A549 (cell line): ENCODE data around the gene SKA3. TPM values are rescaled to one million over a fixed set of nuclear protein-coding genes. Genes with fewer than 3 reads are reported as not detected.
A peak's percentile ranks its signal among the peaks of the same experiment; 100 is the strongest.

ENCODE experiments used
- ATAC-seq, 2 experiments: fragments of 200-7000 bp in 1 of 2; fragments of >200 bp in 1 of 2; cut with Nextera tagmentation in 1 of 2; cut with Tn5 transposase in 1 of 2; 3 replicates each; pipeline versions ENCODE4 v1.8.0 to v1.9.1; 2018 to 2020; ENCODE audit warnings: mild to moderate bottlenecking in 1 of 2, moderate library complexity in 1 of 2
- CTCF ChIA-PET: fragments of 300-600 bp; sonication (Branson Sonifier 250); formaldehyde crosslinking; extraction: SDS; loops from one replicate; lab custom pipeline; 2021; ENCODE audit warnings: antibody characterized with exemption, inconsistent platforms; lab: Yijun Ruan, JAX
- POLR2A ChIA-PET: fragments of 350-600 bp; formaldehyde crosslinking; extraction: SDS; loops from one replicate; lab custom pipeline; 2021; ENCODE audit warnings: antibody characterized with exemption, inconsistent platforms; lab: Yijun Ruan, JAX
- DNase-seq, 2 experiments: peaks; one replicate each; pipeline versions ENCODE4 v3.0.0 to v3.0.0-alpha.2; 2011 to 2016; ENCODE audit warnings: low read depth in 1 of 2, low spot score in 1 of 2
- FAIRE-seq: peaks from 2 replicates; lab custom pipeline; 2011; peaks lifted over from hg19 to GRCh38; lab: Jason Lieb, UNC
- H3K27ac ChIP-seq, 2 experiments: fragments of >200 bp; sonication (Bioruptor Twin); formaldehyde crosslinking; 3 replicates each; pipeline ENCODE4 v1.5.1; 2016 to 2017
- H3K4me1 ChIP-seq: fragments of >200 bp; sonication (Bioruptor Twin); formaldehyde crosslinking; 3 replicates; pipeline ENCODE4 v1.6.1; 2016
- H3K4me2 ChIP-seq: fragments of >200 bp; sonication (Bioruptor Twin); formaldehyde crosslinking; 3 replicates; pipeline ENCODE4 v1.6.1; 2016
- H3K4me3 ChIP-seq: fragments of >200 bp; sonication (Bioruptor Twin); formaldehyde crosslinking; 3 replicates; pipeline ENCODE4 v1.5.1; 2016
- H3K9me3 ChIP-seq: fragments of >200 bp; sonication (Bioruptor Twin); formaldehyde crosslinking; 3 replicates; pipeline ENCODE4 v1.6.1; 2016
- BCL3 ChIP-seq: fragments of >200 bp; sonication (Bioruptor Twin); formaldehyde crosslinking; IDR thresholded peaks from 3 replicates; pipeline ENCODE4 v1.6.1; 2016
- CBX2 ChIP-seq: fragments of 200-600 bp; sonication (generic); IDR thresholded peaks from 2 replicates; pipeline ENCODE4 v1.6.1; 2016; ENCODE audit warnings: low read depth, mild to moderate bottlenecking, borderline replicate concordance
- CHD2 ChIP-seq: fragments of 150-350 bp; IDR thresholded peaks from 2 replicates; pipeline ENCODE4 v1.6.1; 2014; ENCODE audit warnings: low read length; ENCODE audit not compliant: partially characterized antibody
- CHD4 ChIP-seq: fragments of 200-600 bp; sonication (generic); IDR thresholded peaks from 2 replicates; pipeline ENCODE4 v1.6.1; 2016; ENCODE audit warnings: antibody characterized with exemption, mild to moderate bottlenecking, borderline replicate concordance
- EP300 ChIP-seq, 2 experiments: fragments of >200 bp; sonication (Bioruptor Twin); formaldehyde crosslinking; IDR thresholded peaks; 2 replicates in 1 of 2; 3 replicates in 1 of 2; pipeline ENCODE4 v1.6.1; 2016 to 2017
- FOSB ChIP-seq: fragments of 250-450 bp; sonication (Bioruptor Pico); IDR thresholded peaks from 2 replicates; pipeline ENCODE4 v1.5.0; 2020; ENCODE audit warnings: mild to moderate bottlenecking, moderate library complexity
- FOXS1 ChIP-seq: fragments of 250-450 bp; sonication (Bioruptor Pico); IDR thresholded peaks from 2 replicates; pipeline ENCODE4 v1.5.0; 2020; ENCODE audit warnings: mild to moderate bottlenecking, moderate library complexity
- HEYL ChIP-seq: fragments of 250-450 bp; sonication (Bioruptor Pico); IDR thresholded peaks from 2 replicates; pipeline ENCODE4 v1.8.0; 2021; ENCODE audit warnings: mild to moderate bottlenecking, moderate library complexity
- KDM1A ChIP-seq: fragments of 200-600 bp; sonication (generic); IDR thresholded peaks from 2 replicates; pipeline ENCODE4 v1.6.1; 2016; ENCODE audit warnings: low read depth, mild to moderate bottlenecking
- MAX ChIP-seq: IDR thresholded peaks from 2 replicates; pipeline ENCODE4 v1.6.1; 2012
- NR3C1 ChIP-seq: fragments of >200 bp; sonication (Bioruptor Twin); formaldehyde crosslinking; IDR thresholded peaks from 3 replicates; pipeline ENCODE4 v1.6.1; 2017
- PBX3 ChIP-seq: IDR thresholded peaks from 2 replicates; pipeline ENCODE4 v1.6.1; 2012
- POLR2AphosphoS2 ChIP-seq: conservative IDR thresholded peaks from 2 replicates; pipeline ENCODE4 v1.6.1; 2012; ENCODE audit warnings: low read length, improper control_type of control experiment, inconsistent platforms
- SMC3 ChIP-seq: fragments of >200 bp; sonication (Bioruptor Twin); formaldehyde crosslinking; IDR thresholded peaks from 3 replicates; pipeline ENCODE4 v1.6.1; 2018; ENCODE audit warnings: inconsistent platforms
- SREBF2 ChIP-seq: fragments of 450-650 bp; IDR thresholded peaks from 2 replicates; pipeline ENCODE4 v1.6.1; 2014; ENCODE audit warnings: mild to moderate bottlenecking, moderate library complexity
- TFCP2L1 ChIP-seq: fragments of 250-450 bp; sonication (Bioruptor Pico); IDR thresholded peaks from 2 replicates; pipeline ENCODE4 v1.5.0; 2021; ENCODE audit warnings: mild to moderate bottlenecking
- TP53 ChIP-seq: fragments of 250-450 bp; sonication (Bioruptor Pico); IDR thresholded peaks from 2 replicates; pipeline ENCODE4 v1.5.0; 2021; ENCODE audit warnings: mild to moderate bottlenecking, moderate library complexity
- ZNF302 ChIP-seq: fragments of 250-450 bp; sonication (Bioruptor Pico); IDR thresholded peaks from 2 replicates; pipeline ENCODE4 v1.9.0; 2021; ENCODE audit warnings: inconsistent platforms, mild to moderate bottlenecking, moderate library complexity
- WGBS: methylation state at CpG from one replicate; pipeline ENCODE4 v1.1.6; 2017; ENCODE audit errors: missing lambda C conversion rate; 5-methylcytosine and 5-hydroxymethylcytosine counted together
- polyA plus RNA-seq, 4 experiments: library from polyadenylated mRNA; depleted of rRNA in 3 of 4; stranded (reverse); fragments of >200 nt; fragmentation: RNase III in 1 of 4; extraction: RNeasy Plus Mini Kit Qiagen cat#74134 plus additional on column Dnase treatment in 1 of 4; gene quantifications; 2 replicates in 3 of 4; 3 replicates in 1 of 4; pipeline ENCODE4 v1.2.3, GENCODE V29; 2011 to 2017
- TF ChIP-seq, protein P1 (sequence below): IDR thresholded peaks from 2 replicates; pipeline ENCODE4 v1.6.1; 2012; ENCODE audit warnings: low read depth, borderline replicate concordance

SKA3 gene
- polyA plus RNA-seq, 2 of the 4 experiments (the other 2 are of a cell fraction), result 13.5 to 19.2 TPM

GRCh38 chr13:21130116-21130515, 46.2 kb downstream of the SKA3 start:
- CTCF ChIA-PET, result interaction anchor here (1.6 kb wide), 1 partner anchor 20 kb away, joined by 3 read pairs; no protein-coding TSS in a partner anchor
- FAIRE-seq, result no peak
- Histone ChIP-seq H3K4me1 (peaks cover 11% of the 10 kb centered on the region; the same call in 2 of the 3 replicates), H3K27ac (no peak overlapping the region)
- WGBS, result 87% methylated on average over 2 of the region's 2 CpGs
- TF ChIP-seq POLR2AphosphoS2 (no peak), MAX (no peak), TP53 (CRISPR knock-in tag) (no peak), PBX3 (no peak), CBX2 (no peak), ZNF302 (CRISPR knock-in tag) (no peak), CHD4 (no peak), SMC3 (no peak)
- TF ChIP-seq, all 56 proteins: peak for 0
- Histone ChIP-seq H3K4me2 (no peak overlapping the region), H3K9me3 (no peaks in the 10 kb centered on the region), H3K4me3 (no peak overlapping the region)
- ATAC-seq (no peak), DNase-seq (no peak)
- POLR2A ChIA-PET, result no interaction called here

- ChIA-PET CTCF (interaction anchor here (0.9 to 1.1 kb wide), 4 partner anchors 14 to 181 kb away, joined by 3 read pairs; no protein-coding TSS in a partner anchor), POLR2A (no interaction called here)
- DNase-seq (peak in 1 of 2 experiments; percentile 35), FAIRE-seq (no peak), ATAC-seq (peak in 1 of 2 experiments; percentile 56; a peak in 3 of 6 replicates)
- 43% methylated on average over 6 of the region's 7 CpGs for WGBS
- Histone ChIP-seq H3K4me1 (no peaks in the 10 kb centered on the region; the same call in 2 of the 3 replicates), H3K4me3 (no peak overlapping the region), H3K4me2 (peak overlapping the region; percentile 30; the same call in 2 of the 3 replicates), H3K27ac (peak overlapping the region in 1 of 2 experiments; percentile 49; a peak in 1 of 6 replicates), H3K9me3 (no peaks in the 10 kb centered on the region)
- TF ChIP-seq SREBF2 (no peak), BCL3 (no peak), CHD2 (no peak), ZNF302 (CRISPR knock-in tag) (no peak), FOSB (CRISPR knock-in tag) (no peak), KDM1A (no peak), EP300 (IDR thresholded peaks at IDR 0.05) (no peak), FOXS1 (CRISPR knock-in tag) (no peak), TFCP2L1 (CRISPR knock-in tag) (no peak), HEYL (CRISPR knock-in tag) (no peak), NR3C1 (no peak)
- TF ChIP-seq, protein P1, sequence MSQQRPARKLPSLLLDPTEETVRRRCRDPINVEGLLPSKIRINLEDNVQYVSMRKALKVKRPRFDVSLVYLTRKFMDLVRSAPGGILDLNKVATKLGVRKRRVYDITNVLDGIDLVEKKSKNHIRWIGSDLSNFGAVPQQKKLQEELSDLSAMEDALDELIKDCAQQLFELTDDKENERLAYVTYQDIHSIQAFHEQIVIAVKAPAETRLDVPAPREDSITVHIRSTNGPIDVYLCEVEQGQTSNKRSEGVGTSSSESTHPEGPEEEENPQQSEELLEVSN, result no peak
These were observed 51.5 kb downstream of the SKA3 start for GRCh38 chr13:21124852-21125251.

DNA sequence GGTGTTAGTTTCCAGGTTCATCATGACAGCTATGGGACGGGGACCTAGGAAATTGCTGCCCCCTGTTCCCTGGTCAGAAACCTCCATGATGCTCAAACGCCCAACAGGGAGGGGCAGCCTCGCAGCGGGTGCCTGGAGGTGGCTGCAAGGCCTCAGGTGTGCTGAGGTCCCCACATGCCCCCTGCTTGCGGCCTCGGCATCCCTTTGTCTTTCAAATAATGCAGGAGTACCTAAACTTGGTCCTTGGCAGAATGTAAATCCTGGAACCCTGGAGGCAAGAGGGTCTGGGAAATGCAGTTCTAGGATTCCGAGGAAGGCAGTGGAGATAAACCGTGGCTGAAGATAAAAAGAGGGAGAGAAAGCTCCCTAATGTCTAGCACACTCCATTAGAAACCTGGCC, 52.4 kb downstream of the SKA3 start:
- POLR2A ChIA-PET, result no interaction called here
- Histone ChIP-seq H3K4me3 (no peak overlapping the region), H3K9me3 (no peaks in the 10 kb centered on the region), H3K4me2 (no peak overlapping the region), H3K4me1 (no peaks in the 10 kb centered on the region; the same call in 2 of the 3 replicates), H3K27ac (no peak overlapping the region)
- no peak for DNase-seq
- FAIRE-seq, result no peak
- CTCF ChIA-PET, result interaction anchor here (0.9 kb wide), 1 partner anchor 13 kb away, joined by 3 read pairs; no protein-coding TSS in a partner anchor
- 80% methylated on average over 8 of the region's 8 CpGs for WGBS
- ATAC-seq, result no peak
- no peak for TF ChIP-seq TFCP2L1 (CRISPR knock-in tag)
- TF ChIP-seq, protein P1, result no peak
